ENCODE measurements around the gene NFKB2.

Gene NFKB2

GRCh38 chr10:102410429-102411073 is 15.0 kb downstream of the NFKB2 start:
- intact Hi-C loops (cut with DNase I; ENCODE audit: low total_unique reads) = no loop called here
- Histone ChIP-seq H3K27me3 (peaks cover 0 to 95% of the 10 kb centered on the region in 2 donors), H3K4me3 (no peak overlapping the region), H3K27ac (no peak overlapping the region), H3K9me3 (no peaks in the 10 kb centered on the region), H3K4me1 (peaks cover 0 to 26% (median 14%) of the 10 kb centered on the region in 4 donors), H3K36me3 (no peaks in the 10 kb centered on the region)
- DNase-seq = no peak
- no peak for TF ChIP-seq CTCF (IDR thresholded peaks at IDR 0.05)

DNA sequence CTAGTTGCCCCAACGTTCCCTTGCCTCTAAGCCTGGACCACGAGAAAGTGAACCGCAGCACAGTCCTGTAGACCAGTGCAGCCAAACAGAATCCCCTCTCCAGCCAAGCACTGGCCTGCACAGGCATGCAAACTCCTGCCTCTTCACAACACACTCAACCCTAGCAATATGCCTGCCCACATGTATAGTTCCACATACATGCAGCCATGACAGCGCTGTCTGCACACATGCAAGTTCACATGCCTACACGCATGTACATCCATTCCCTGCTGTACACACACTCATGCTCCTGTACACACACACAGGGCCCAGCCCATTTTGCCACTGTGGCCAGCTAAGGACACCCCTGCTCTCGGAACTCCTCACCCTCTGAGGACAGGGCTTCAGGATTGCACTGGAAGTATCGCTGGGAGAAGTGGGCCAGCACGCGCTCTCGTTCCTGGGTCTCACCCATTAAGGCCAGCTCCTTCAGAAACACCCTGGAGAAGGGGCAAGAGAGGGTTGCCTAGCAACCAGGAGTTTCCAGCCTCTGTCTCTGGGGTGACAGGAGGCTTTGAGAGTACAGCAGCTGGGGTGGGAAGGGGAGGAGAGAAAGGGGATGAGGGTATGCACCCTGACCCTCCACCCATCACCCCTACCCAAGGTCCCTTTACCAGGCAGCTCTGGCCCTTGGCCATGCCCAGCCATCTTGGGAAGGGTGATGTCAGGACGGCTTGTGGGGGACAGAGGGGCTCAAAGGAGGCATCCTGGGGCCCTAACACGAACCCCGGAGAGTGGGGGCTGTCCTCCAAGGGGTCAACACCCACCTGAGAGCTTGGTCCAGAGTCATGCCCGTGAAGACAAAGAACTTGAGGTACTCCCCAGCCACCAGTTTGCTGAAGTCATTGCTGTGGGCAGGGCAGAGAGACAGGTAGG is 16.1 kb downstream of the NFKB2 start:
- peaks cover 0 to 99% of the 10 kb centered on the region in 2 donors for H3K27me3 ChIP-seq
- peaks cover 0 to 26% (median 14%) of the 10 kb centered on the region in 4 donors for H3K4me1 ChIP-seq
- H3K4me3 ChIP-seq = no peak overlapping the region
- no peaks in the 10 kb centered on the region for H3K9me3 ChIP-seq
- intact Hi-C loops (cut with DNase I; ENCODE audit: low total_unique reads) = no loop called here
- H3K36me3 ChIP-seq = no peaks in the 10 kb centered on the region
- no peak overlapping the region for H3K27ac ChIP-seq
- no peak for TF ChIP-seq CTCF (IDR thresholded peaks at IDR 0.05)
- DNase-seq = no peak

DNA sequence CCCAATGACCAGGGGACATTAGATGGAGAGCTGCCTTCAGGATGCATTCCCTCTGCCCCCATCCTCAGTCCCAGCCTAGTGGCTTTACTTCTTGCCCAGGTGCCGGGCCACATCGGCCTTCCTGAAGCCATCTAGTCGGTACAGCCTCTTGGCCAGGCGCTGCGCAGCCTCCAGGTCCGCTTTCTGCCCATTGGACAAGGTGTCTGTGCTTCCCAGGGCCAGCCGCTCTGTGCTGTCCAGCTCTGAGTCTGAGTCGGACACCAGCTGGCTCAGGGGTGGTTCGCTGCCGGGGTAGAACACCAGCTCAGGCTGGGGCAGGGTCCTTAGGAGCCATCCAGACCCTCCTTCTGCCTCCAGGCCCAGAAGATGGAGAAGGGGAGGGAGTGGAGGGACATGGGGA is 16.8 kb downstream of the NFKB2 start:
- Histone ChIP-seq H3K27ac (no peak overlapping the region), H3K27me3 (peaks cover 0 to 99% of the 10 kb centered on the region in 2 donors), H3K36me3 (no peaks in the 10 kb centered on the region), H3K9me3 (no peaks in the 10 kb centered on the region), H3K4me3 (no peak overlapping the region), H3K4me1 (peaks cover 0 to 26% (median 14%) of the 10 kb centered on the region in 4 donors)
- TF ChIP-seq CTCF (IDR thresholded peaks at IDR 0.05) = no peak
- no peak for DNase-seq
- intact Hi-C loops (cut with DNase I; ENCODE audit: low total_unique reads) = no loop called here

- no peak overlapping the region for H3K27ac ChIP-seq
- H3K9me3 ChIP-seq = no peaks in the 10 kb centered on the region
- DNase-seq = no peak
- no peak for TF ChIP-seq CTCF (IDR thresholded peaks at IDR 0.05)
- H3K27me3 ChIP-seq = peaks cover 0 to 97% of the 10 kb centered on the region in 2 donors
- H3K4me3 ChIP-seq = no peak overlapping the region
- H3K4me1 ChIP-seq = peaks cover 0 to 26% (median 14%) of the 10 kb centered on the region in 4 donors
- intact Hi-C loops (cut with DNase I; ENCODE audit: low total_unique reads) = no loop called here
- H3K36me3 ChIP-seq = no peaks in the 10 kb centered on the region
These were observed 17.7 kb downstream of the NFKB2 start for GRCh38 chr10:102413053-102413705.

- no peak for DNase-seq
These were observed 18.5 kb downstream of the NFKB2 start for GRCh38 chr10:102413806-102414561.

More at GRCh38 chr10:102413806-102414561, 18.5 kb downstream of the NFKB2 start:
- H3K4me1 ChIP-seq = peaks cover 0 to 26% (median 14%) of the 10 kb centered on the region in 4 donors
- H3K27me3 ChIP-seq = peaks cover 0 to 98% of the 10 kb centered on the region in 2 donors
- TF ChIP-seq CTCF (IDR thresholded peaks at IDR 0.05) = no peak
- H3K27ac ChIP-seq = no peak overlapping the region
- no peaks in the 10 kb centered on the region for H3K9me3 ChIP-seq
- H3K36me3 ChIP-seq = no peaks in the 10 kb centered on the region
- intact Hi-C loops (cut with DNase I; ENCODE audit: low total_unique reads) = no loop called here
- no peak overlapping the region for H3K4me3 ChIP-seq

Data from tibial artery (tissue), 4 donors.